Natural killer cell (primary cell): ENCODE measurements around the gene FAM184B. TPM values are rescaled to one million over a fixed set of nuclear protein-coding genes. Genes with fewer than 3 reads are reported as not detected.

Experiments
- ATAC-seq, 3 donors: fragments of 150-1000 bp in 2 of 3; fragments of 200-7000 bp in 1 of 3; cut with Tn5 transposase; 1 replicate in 1 of 3; 2 replicates in 2 of 3; pipeline ENCODE4 v1.10.0; 2021; ENCODE audit warnings: mild to moderate bottlenecking in 2 of 3, moderate library complexity in 2 of 3
- DNase-seq, 2 donors: peaks; one replicate each; pipeline versions ENCODE4 v3.0.0 to v3.0.0-alpha.2; 2013 to 2021; ENCODE audit warnings: mixed read lengths in 1 of 2
- H3K27ac ChIP-seq: one replicate; pipeline ENCODE4 v1.5.1; 2013; ENCODE audit warnings: mild to moderate bottlenecking, low read length
- H3K27me3 ChIP-seq: one replicate; pipeline ENCODE4 v1.6.1; 2013; ENCODE audit warnings: low read length; ENCODE audit not compliant: control insufficient read depth, insufficient read depth
- H3K36me3 ChIP-seq: one replicate; pipeline ENCODE4 v1.6.1; 2013; ENCODE audit warnings: low read length; ENCODE audit not compliant: control insufficient read depth, insufficient read depth
- H3K4me1 ChIP-seq: one replicate; pipeline ENCODE4 v1.6.1; 2013; ENCODE audit warnings: low read length; ENCODE audit not compliant: control insufficient read depth, insufficient read depth
- H3K4me3 ChIP-seq: one replicate; pipeline ENCODE4 v1.5.1; 2013; ENCODE audit warnings: low read length
- H3K9me3 ChIP-seq: one replicate; pipeline ENCODE4 v1.6.1; 2013; ENCODE audit warnings: low read length; ENCODE audit not compliant: control insufficient read depth, insufficient read depth
- H3K27ac Mint-ChIP-seq, 2 donors: one replicate each; pipeline ENCODE4 v1.8.0; 2022; ENCODE audit warnings: mild to moderate bottlenecking in 2 of 2, mixed read lengths in 2 of 2, moderate library complexity in 1 of 2
- H3K27me3 Mint-ChIP-seq, 2 donors: one replicate each; pipeline ENCODE4 v1.8.0; 2022; ENCODE audit warnings: low read depth in 2 of 2, mixed read lengths in 2 of 2
- H3K36me3 Mint-ChIP-seq: one replicate; pipeline ENCODE4 v1.8.0; 2022; ENCODE audit warnings: mixed read lengths
- H3K4me1 Mint-ChIP-seq, 2 donors: one replicate each; pipeline ENCODE4 v1.8.0; 2022; ENCODE audit warnings: mixed read lengths in 2 of 2
- H3K4me3 Mint-ChIP-seq: one replicate; pipeline ENCODE4 v1.8.0; 2022; ENCODE audit warnings: mild to moderate bottlenecking, moderate library complexity, mixed read lengths
- H3K9me3 Mint-ChIP-seq, 2 donors: one replicate each; pipeline ENCODE4 v1.8.0; 2022; ENCODE audit warnings: mixed read lengths in 2 of 2
- CTCF ChIP-seq: fragments of 200-600 bp; IDR thresholded peaks from one replicate; pipeline ENCODE4 v1.8.0; 2022; ENCODE audit warnings: antibody characterized with exemption
- whole genome bisulfite sequencing: methylation state at CpG from one replicate; pipeline ENCODE4 v1.1.7; 2013; ENCODE audit warnings: missing lambda C conversion rate; ENCODE audit not compliant: insufficient coverage; 5-methylcytosine and 5-hydroxymethylcytosine counted together
- intact Hi-C: fragments of 100-400 bp; cut with micrococcal nuclease; formaldehyde crosslinking; loops from one replicate; pipeline ENCODE4 v1.14.2; 2022
- total RNA-seq, 4 donors: library from RNA; stranded (reverse); fragments of 120-200 nt in 1 of 4; gene quantifications; one replicate each; pipeline versions ENCODE4 v1.2.3 to v1.2.4, GENCODE V29; 2013 to 2022

FAM184B gene
- total RNA-seq, 3 donors from 2014 or later (not counting 1 experiment from before 2014, with no cell fraction given) = 0.05 TPM; not detected in 2

GRCh38 chr4:17694552-17694951, 86.9 kb downstream of the FAM184B start:
- H3K4me1 ChIP-seq = no peaks in the 10 kb centered on the region
- peaks cover 6 to 9% of the 10 kb centered on the region in 2 donors for H3K9me3 Mint-ChIP-seq
- H3K4me3 Mint-ChIP-seq = no peak overlapping the region
- no peaks in the 10 kb centered on the region for H3K9me3 ChIP-seq
- no peak overlapping the region for H3K27ac ChIP-seq
- no peak overlapping the region for H3K4me3 ChIP-seq
- H3K36me3 ChIP-seq = no peaks in the 10 kb centered on the region
- H3K27me3 Mint-ChIP-seq = peaks cover 17% of the 10 kb centered on the region in 2 donors
- intact Hi-C loops = no loop called here
- H3K27ac Mint-ChIP-seq = no peak overlapping the region
- H3K27me3 ChIP-seq = no peaks in the 10 kb centered on the region
- 54% methylated on average over 1 of the region's 1 CpG for WGBS
- no peak for ATAC-seq
- H3K4me1 Mint-ChIP-seq = no peaks in the 10 kb centered on the region
- H3K36me3 Mint-ChIP-seq = peaks cover 10% of the 10 kb centered on the region
- no peak for TF ChIP-seq CTCF
- no peak for DNase-seq

- H3K27ac Mint-ChIP-seq = no peak overlapping the region
- Histone ChIP-seq H3K4me1 (no peaks in the 10 kb centered on the region), H3K27ac (no peak overlapping the region), H3K36me3 (no peaks in the 10 kb centered on the region), H3K9me3 (no peaks in the 10 kb centered on the region), H3K27me3 (no peaks in the 10 kb centered on the region), H3K4me3 (no peak overlapping the region)
- H3K4me3 Mint-ChIP-seq = no peak overlapping the region
- intact Hi-C loops = no loop called here
- H3K9me3 Mint-ChIP-seq = no peaks in the 10 kb centered on the region
- no peak for DNase-seq
- 100% methylated on average over 1 of the region's 1 CpG for WGBS
- peaks cover 0 to 5% of the 10 kb centered on the region in 2 donors for H3K27me3 Mint-ChIP-seq
- no peaks in the 10 kb centered on the region for H3K4me1 Mint-ChIP-seq
- no peak for ATAC-seq
- no peak for TF ChIP-seq CTCF
- H3K36me3 Mint-ChIP-seq = no peaks in the 10 kb centered on the region
Observed at GRCh38 chr4:17690898-17691297, 90.5 kb downstream of the FAM184B start.

GRCh38 chr4:17690135-17690534, 91.3 kb downstream of the FAM184B start:
- ATAC-seq (no peak), DNase-seq (no peak)
- Mint-ChIP-seq H3K27ac (no peak overlapping the region), H3K36me3 (no peaks in the 10 kb centered on the region), H3K4me1 (no peaks in the 10 kb centered on the region), H3K27me3 (no peaks in the 10 kb centered on the region), H3K9me3 (no peaks in the 10 kb centered on the region), H3K4me3 (no peak overlapping the region)
- WGBS = 84% methylated on average over 4 of the region's 5 CpGs
- no peak for TF ChIP-seq CTCF
- no peak overlapping the region for H3K27ac ChIP-seq
- intact Hi-C loops = no loop called here
- H3K4me3 ChIP-seq = no peak overlapping the region
- no peaks in the 10 kb centered on the region for H3K36me3 ChIP-seq
- no peaks in the 10 kb centered on the region for H3K9me3 ChIP-seq
- H3K27me3 ChIP-seq = no peaks in the 10 kb centered on the region
- no peaks in the 10 kb centered on the region for H3K4me1 ChIP-seq

- Mint-ChIP-seq H3K27ac (no peak overlapping the region), H3K4me1 (no peaks in the 10 kb centered on the region), H3K36me3 (no peaks in the 10 kb centered on the region), H3K4me3 (no peak overlapping the region), H3K9me3 (no peaks in the 10 kb centered on the region), H3K27me3 (no peaks in the 10 kb centered on the region)
- WGBS = 51% methylated on average over 9 of the region's 9 CpGs
- no peak for ATAC-seq
- Histone ChIP-seq H3K4me3 (no peak overlapping the region), H3K27ac (no peak overlapping the region), H3K4me1 (no peaks in the 10 kb centered on the region), H3K27me3 (no peaks in the 10 kb centered on the region), H3K36me3 (no peaks in the 10 kb centered on the region), H3K9me3 (no peaks in the 10 kb centered on the region)
- intact Hi-C loops = no loop called here
- no peak for TF ChIP-seq CTCF
- no peak for DNase-seq
Observed at GRCh38 chr4:17688011-17688441, 93.4 kb downstream of the FAM184B start.
